OCI-LY3 (cell line): ENCODE measurements around the gene ST6GAL1.

Experiments used
- H2AFZ ChIP-seq: fragments of 200-600, 300-600 bp; shearing (Covaris generic); 2 replicates; pipeline ENCODE4 v1.6.0; 2014; ENCODE audit warnings: antibody characterized with exemption, low read depth, low read length
- H3K27ac ChIP-seq: fragments of 200-600, 300-600 bp; sonication (generic); 2 replicates; pipeline ENCODE4 v1.5.1; 2014; ENCODE audit warnings: mild to moderate bottlenecking, low read length, moderate library complexity, mixed read lengths
- H3K27me3 ChIP-seq: fragments of 200-600, 300-600 bp; sonication (generic); 2 replicates; pipeline ENCODE4 v1.6.1; 2014; ENCODE audit warnings: low read depth, low read length, mixed read lengths
- H3K36me3 ChIP-seq: fragments of 200-600, 300-600 bp; sonication (generic); replicated peaks from 2 replicates; pipeline ENCODE3; 2014; ENCODE audit warnings: low read depth, low read length, mixed read lengths
- H3K4me1 ChIP-seq: fragments of 300-600, 200-600 bp; sonication (generic); 2 replicates; pipeline ENCODE4 v1.6.1; 2014; ENCODE audit warnings: low read length, mixed read lengths
- H3K4me2 ChIP-seq: fragments of 200-600, 300-600 bp; sonication (generic); 2 replicates; pipeline ENCODE4 v1.6.1; 2014; ENCODE audit warnings: low read length, mixed read lengths
- H3K4me3 ChIP-seq: fragments of 300-600, 200-600 bp; sonication (generic); 2 replicates; pipeline ENCODE4 v1.5.1; 2014; ENCODE audit warnings: antibody characterized with exemption, mild to moderate bottlenecking, low read length, moderate library complexity
- H3K79me2 ChIP-seq: fragments of 300-600, 200-600 bp; shearing (Covaris generic); 2 replicates; pipeline ENCODE4 v1.6.1; 2014; ENCODE audit warnings: mild to moderate bottlenecking, low read length, mixed read lengths
- H3K9ac ChIP-seq: fragments of 300-600, 200-600 bp; shearing (Covaris generic); 2 replicates; pipeline ENCODE4 v1.6.0; 2014; ENCODE audit warnings: mild to moderate bottlenecking, low read length, moderate library complexity
- H3K9me3 ChIP-seq: fragments of 200-600, 300-600 bp; shearing (Covaris generic); 2 replicates; pipeline ENCODE4 v1.6.1; 2014; ENCODE audit warnings: low read length, mixed read lengths; ENCODE audit not compliant: insufficient read depth
- H4K20me1 ChIP-seq: fragments of 200-600, 300-600 bp; sonication (generic); 2 replicates; pipeline ENCODE4 v1.6.1; 2016; ENCODE audit warnings: low read length, mixed read lengths; ENCODE audit not compliant: insufficient read depth
- CTCF ChIP-seq: fragments of 200-600, 300-600 bp; sonication (generic); IDR thresholded peaks from 2 replicates; pipeline ENCODE4 v1.5.1; 2014; ENCODE audit warnings: antibody characterized with exemption, low read length, low read depth
- EZH2phosphoT487 ChIP-seq: fragments of 200-600 bp; shearing (Covaris generic); IDR thresholded peaks from 2 replicates; pipeline ENCODE4 v1.6.1; 2018; ENCODE audit warnings: antibody characterized with exemption, mixed run types, low read depth

The ST6GAL1 gene

DNA sequence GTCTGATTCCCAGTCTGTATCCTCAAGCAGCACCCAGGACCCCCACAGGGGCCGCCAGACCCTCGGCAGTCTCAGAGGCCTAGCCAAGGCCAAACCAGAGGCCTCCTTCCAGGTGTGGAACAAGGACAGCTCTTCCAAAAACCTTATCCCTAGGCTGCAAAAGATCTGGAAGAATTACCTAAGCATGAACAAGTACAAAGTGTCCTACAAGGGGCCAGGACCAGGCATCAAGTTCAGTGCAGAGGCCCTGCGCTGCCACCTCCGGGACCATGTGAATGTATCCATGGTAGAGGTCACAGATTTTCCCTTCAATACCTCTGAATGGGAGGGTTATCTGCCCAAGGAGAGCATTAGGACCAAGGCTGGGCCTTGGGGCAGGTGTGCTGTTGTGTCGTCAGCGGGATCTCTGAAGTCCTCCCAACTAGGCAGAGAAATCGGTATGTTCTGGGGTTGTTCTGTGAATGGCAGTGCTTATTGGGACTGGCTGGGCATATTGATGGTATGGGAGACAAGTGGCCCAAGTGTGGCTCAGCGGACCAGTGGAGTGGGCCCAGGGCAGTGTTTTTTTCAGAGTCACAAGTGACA, 112.6 kb downstream of the ST6GAL1 start:
- peaks cover 73% of the 10 kb centered on the region for H3K36me3 ChIP-seq

DNA sequence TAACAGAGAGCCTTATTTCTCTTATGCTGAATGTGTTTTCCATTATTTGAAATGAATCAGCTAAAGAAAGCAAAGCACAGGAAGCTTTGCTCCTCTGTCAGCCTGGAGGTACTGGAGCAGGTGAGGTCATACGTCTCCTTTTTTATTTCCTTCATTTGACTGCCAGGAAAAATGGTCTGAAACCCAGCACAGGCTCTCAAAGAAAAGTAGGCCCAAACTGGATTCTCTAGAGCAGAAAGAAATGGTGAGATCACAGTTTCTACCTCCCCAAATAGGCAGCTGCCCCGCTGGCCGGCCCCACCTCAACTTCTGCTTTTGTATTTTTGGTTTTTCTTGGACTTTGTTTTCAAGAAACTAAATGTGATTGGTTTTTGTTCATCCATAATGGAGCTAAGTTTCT, 113.9 kb downstream of the ST6GAL1 start:
- Histone ChIP-seq H3K27me3 (no peaks in the 10 kb centered on the region), H3K9me3 (no peaks in the 10 kb centered on the region), H3K4me3 (peak overlapping the region; percentile 49), H3K4me1 (peaks cover 70% of the 10 kb centered on the region), H3K4me2 (peak overlapping the region; percentile 74), H3K79me2 (peaks cover 89% of the 10 kb centered on the region), H3K36me3 (peaks cover 76% of the 10 kb centered on the region), H4K20me1 (peaks cover 14% of the 10 kb centered on the region; the same call in 1 of the 2 replicates), H3K27ac (peak overlapping the region; percentile 99), H3K9ac (peak overlapping the region; percentile 90), H2AFZ (no peak overlapping the region)
- no peak for TF ChIP-seq EZH2phosphoT487
- TF ChIP-seq CTCF, result no peak

More for the DNA sequence above, 112.6 kb downstream of the ST6GAL1 start:
- H3K9ac ChIP-seq, result peak overlapping the region; percentile 90
- TF ChIP-seq CTCF, result no peak
- TF ChIP-seq EZH2phosphoT487, result no peak
- H3K79me2 ChIP-seq, result peaks cover 82% of the 10 kb centered on the region
- no peak overlapping the region for H2AFZ ChIP-seq
- peak overlapping the region; percentile 13; the same call in 1 of the 2 replicates for H3K4me3 ChIP-seq
- H3K9me3 ChIP-seq, result no peaks in the 10 kb centered on the region
- H3K27me3 ChIP-seq, result no peaks in the 10 kb centered on the region
- peak overlapping the region; percentile 99 for H3K27ac ChIP-seq
- H3K4me1 ChIP-seq, result peaks cover 72% of the 10 kb centered on the region
- peak overlapping the region; percentile 74 for H3K4me2 ChIP-seq
- peaks cover 8% of the 10 kb centered on the region; the same call in 1 of the 2 replicates for H4K20me1 ChIP-seq

DNA sequence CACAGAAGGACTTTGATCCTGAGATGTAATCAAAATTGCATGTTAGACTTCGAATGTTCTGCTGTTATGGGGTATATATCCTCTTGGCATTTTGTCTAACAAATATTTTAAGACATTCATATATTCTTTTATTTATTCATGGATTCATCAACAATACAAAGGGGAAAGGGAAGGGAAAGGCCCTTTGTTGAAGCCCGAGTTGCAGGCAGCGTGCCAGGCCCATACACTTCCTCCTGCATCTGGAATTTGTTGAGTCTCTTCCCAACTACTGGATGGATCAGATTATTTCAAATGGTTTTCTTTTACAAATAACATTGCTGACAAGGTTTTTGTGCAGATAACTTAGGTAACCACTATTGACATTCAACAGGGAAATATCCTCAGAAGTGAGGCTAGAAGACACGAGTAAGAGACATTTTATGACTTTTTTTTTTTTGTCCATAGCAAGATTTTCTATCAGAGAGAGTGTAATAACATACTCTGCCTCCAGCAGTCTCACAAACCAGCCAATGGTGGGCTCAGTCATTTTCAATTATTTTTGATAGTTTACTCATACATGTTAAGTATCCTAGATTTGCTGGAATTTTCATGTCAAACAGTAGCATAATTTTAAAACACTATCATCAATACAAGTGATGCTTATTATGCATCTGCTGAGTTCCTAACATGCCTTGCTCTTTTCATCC, 114.7 kb downstream of the ST6GAL1 start:
- no peak overlapping the region for H2AFZ ChIP-seq
- H3K79me2 ChIP-seq, result peaks cover 90% of the 10 kb centered on the region
- H3K4me1 ChIP-seq, result peaks cover 62% of the 10 kb centered on the region
- H3K4me3 ChIP-seq, result peak overlapping the region; percentile 18
- peak overlapping the region; percentile 99 for H3K27ac ChIP-seq
- H3K27me3 ChIP-seq, result no peaks in the 10 kb centered on the region
- H4K20me1 ChIP-seq, result peaks cover 22% of the 10 kb centered on the region; the same call in 1 of the 2 replicates
- peaks cover 76% of the 10 kb centered on the region for H3K36me3 ChIP-seq
- peak overlapping the region; percentile 64 for H3K9ac ChIP-seq
- TF ChIP-seq CTCF (0 out of 2 replicates have a peak, but pooled peaks have one; percentile 11), EZH2phosphoT487 (no peak)
- no peaks in the 10 kb centered on the region for H3K9me3 ChIP-seq
- peak overlapping the region; percentile 74 for H3K4me2 ChIP-seq

DNA sequence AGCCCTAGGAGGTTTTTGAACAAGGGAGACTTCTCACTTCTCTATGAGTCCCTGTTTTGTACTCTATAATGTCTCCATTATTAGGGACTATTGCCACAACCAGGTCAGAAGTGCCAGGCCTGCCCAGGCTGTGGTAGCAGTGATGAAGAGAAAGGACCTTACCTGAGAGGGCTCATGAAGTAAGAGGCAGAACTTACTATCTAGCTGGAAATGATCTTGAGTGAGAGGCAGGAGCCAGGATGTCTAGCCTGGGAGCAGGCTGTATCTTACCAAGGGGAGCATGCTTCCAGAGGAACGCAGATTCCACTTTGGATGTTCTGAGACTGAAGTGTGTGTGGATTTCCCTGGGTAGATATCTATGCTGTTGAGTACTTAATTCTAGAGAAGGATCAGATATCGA, 115.7 kb downstream of the ST6GAL1 start:
- peaks cover 90% of the 10 kb centered on the region for H3K79me2 ChIP-seq
- TF ChIP-seq EZH2phosphoT487, result no peak
- TF ChIP-seq CTCF, result no peak

More for the DNA sequence above, 115.7 kb downstream of the ST6GAL1 start:
- peaks cover 26% of the 10 kb centered on the region; the same call in 1 of the 2 replicates for H4K20me1 ChIP-seq
- H3K36me3 ChIP-seq, result peaks cover 75% of the 10 kb centered on the region
- H3K9ac ChIP-seq, result no peak overlapping the region; the same call in 1 of the 2 replicates
- H3K4me2 ChIP-seq, result no peak overlapping the region
- H3K4me1 ChIP-seq, result peaks cover 52% of the 10 kb centered on the region
- no peak overlapping the region for H2AFZ ChIP-seq
- H3K9me3 ChIP-seq, result no peaks in the 10 kb centered on the region
- no peaks in the 10 kb centered on the region for H3K27me3 ChIP-seq
- H3K4me3 ChIP-seq, result no peak overlapping the region
- H3K27ac ChIP-seq, result peak overlapping the region; percentile 99
